ENCODE measurements around the gene PCDHB13. TPM values are rescaled to one million over a fixed set of nuclear protein-coding genes. Genes with fewer than 3 reads are reported as not detected.

PCDHB13 gene
- total RNA-seq, 1 donor from 2014 or later, result 3.0 TPM

DNA sequence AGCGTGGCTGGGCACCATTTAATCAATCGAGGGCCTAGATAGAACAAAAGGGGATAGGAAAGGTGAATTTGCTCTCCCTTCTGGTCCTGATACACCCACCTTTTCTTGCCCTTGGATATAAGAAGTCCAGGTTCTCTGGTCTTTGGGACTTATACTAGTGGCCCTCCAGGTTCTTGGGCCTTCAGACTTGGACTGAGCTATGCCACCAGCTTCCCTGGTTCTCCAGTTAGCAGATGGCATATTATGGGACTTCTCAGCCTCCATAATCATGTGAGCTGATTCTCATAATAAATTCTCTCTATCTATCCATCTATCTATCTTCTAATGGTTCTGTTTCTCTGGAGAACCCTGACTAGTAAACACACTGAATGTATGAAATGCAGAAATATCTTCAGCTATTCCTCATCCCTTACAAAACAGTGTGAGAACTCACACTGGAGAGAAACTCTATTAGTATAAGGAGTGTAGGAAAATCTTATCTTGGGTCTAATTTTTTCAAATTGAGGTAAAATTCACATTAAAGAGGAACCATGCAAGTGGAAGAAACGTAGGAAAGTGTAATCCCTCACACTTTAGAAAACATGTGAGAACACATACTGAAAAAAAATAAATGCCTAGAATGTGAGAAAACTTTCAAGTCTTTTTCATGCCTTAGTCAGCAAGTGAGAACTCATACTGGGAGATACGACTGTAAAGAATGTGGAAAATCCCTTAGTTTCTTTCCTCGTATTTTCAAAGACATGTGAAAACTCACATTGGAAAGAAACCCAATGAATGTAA lies 46.9 kb downstream of the PCDHB13 start:
- no peak for DNase-seq (ENCODE audit: extremely low read depth, low read depth, low spot score)

DNA sequence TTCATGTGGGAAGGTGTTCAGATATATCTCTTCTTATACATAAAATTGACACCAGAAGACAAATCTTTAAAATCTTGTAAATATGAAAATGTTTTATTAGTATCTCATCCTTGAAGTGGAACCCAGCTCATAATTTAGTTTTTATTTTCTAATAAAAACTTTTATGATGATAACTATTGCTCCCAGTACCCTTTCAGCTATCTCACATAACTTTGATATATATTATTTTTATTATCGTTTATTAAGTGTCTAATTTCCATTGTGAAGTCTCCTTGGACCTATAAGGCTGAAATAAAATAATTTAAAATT lies 47.5 kb downstream of the PCDHB13 start:
- DNase-seq (ENCODE audit: extremely low read depth, low read depth, low spot score), result no peak

Other genes with a start within 250 kb of the PCDHB13 start
- gene PCDHAC2, start 247.4 kb upstream of the PCDHB13 start, total RNA-seq, result not detected in 2 replicates
- gene PCDHB1, start 162.5 kb upstream of the PCDHB13 start, total RNA-seq, result not detected in 2 replicates
- gene PCDHB2, start 119.3 kb upstream of the PCDHB13 start, total RNA-seq, result 0.12 and 0.15 TPM in 2 replicates
- gene PCDHB3, start 113.4 kb upstream of the PCDHB13 start, total RNA-seq, result 0.23 and 0.58 TPM in 2 replicates
- 0.10 and 0.53 TPM in 2 replicates for gene PCDHB4, start 92.1 kb upstream of the PCDHB13 start, total RNA-seq
- 2.5 and 4.1 TPM in 2 replicates for gene PCDHB5, start 78.7 kb upstream of the PCDHB13 start, total RNA-seq
- gene PCDHB6, start 63.9 kb upstream of the PCDHB13 start, total RNA-seq, result 0.05 and 0.06 TPM in 2 replicates
- 1.6 and 2.4 TPM in 2 replicates for gene PCDHB7, start 41.3 kb upstream of the PCDHB13 start, total RNA-seq
- 0.34 and 0.88 TPM in 2 replicates for gene PCDHB8, start 36.1 kb upstream of the PCDHB13 start, total RNA-seq
- gene PCDHB16, start 31.5 kb upstream of the PCDHB13 start, total RNA-seq, result 0.05 and 1.1 TPM in 2 replicates
- 0.15 and 0.41 TPM in 2 replicates for gene PCDHB9, start 26.8 kb upstream of the PCDHB13 start, total RNA-seq
- 1.1 and 1.3 TPM in 2 replicates for gene PCDHB10, start 21.6 kb upstream of the PCDHB13 start, total RNA-seq
- gene PCDHB11, start 14.3 kb upstream of the PCDHB13 start, total RNA-seq, result 0.58 and 1.5 TPM in 2 replicates
- 0.19 and 0.58 TPM in 2 replicates for gene PCDHB12, start 5.2 kb upstream of the PCDHB13 start, total RNA-seq
- 1.6 and 6.7 TPM in 2 replicates for gene PCDHB14, start 9.4 kb downstream of the PCDHB13 start, total RNA-seq
- gene PCDHB15, start 31.5 kb downstream of the PCDHB13 start, total RNA-seq, result 0.97 and 1.7 TPM in 2 replicates
- 0.76 TPM in 1 of 2 replicates, not detected in the other for gene SLC25A2, start 90.1 kb downstream of the PCDHB13 start, total RNA-seq
- gene TAF7, start 106.9 kb downstream of the PCDHB13 start, total RNA-seq, result 51.0 and 52.6 TPM in 2 replicates
- 0.39 and 1.2 TPM in 2 replicates for gene PCDHGA1, start 116.6 kb downstream of the PCDHB13 start, total RNA-seq
- 2.6 and 4.1 TPM in 2 replicates for gene PCDHGA2, start 124.8 kb downstream of the PCDHB13 start, total RNA-seq
- 1.6 and 4.0 TPM in 2 replicates for gene PCDHGA3, start 129.9 kb downstream of the PCDHB13 start, total RNA-seq
- 0.82 and 2.3 TPM in 2 replicates for gene PCDHGB1, start 136.2 kb downstream of the PCDHB13 start, total RNA-seq
- gene PCDHGA4, start 141.1 kb downstream of the PCDHB13 start, total RNA-seq, result 5.7 and 9.2 TPM in 2 replicates
- gene PCDHGB2, start 146.1 kb downstream of the PCDHB13 start, total RNA-seq, result 3.8 and 4.7 TPM in 2 replicates
- gene PCDHGA5, start 150.2 kb downstream of the PCDHB13 start, total RNA-seq, result 0.82 and 2.1 TPM in 2 replicates
- gene PCDHGB3, start 156.3 kb downstream of the PCDHB13 start, total RNA-seq, result 2.6 and 5.5 TPM in 2 replicates
- gene PCDHGA6, start 160.0 kb downstream of the PCDHB13 start, total RNA-seq, result 4.5 and 6.6 TPM in 2 replicates
- 3.6 and 5.3 TPM in 2 replicates for gene PCDHGA7, start 168.8 kb downstream of the PCDHB13 start, total RNA-seq
- gene PCDHGB4, start 173.8 kb downstream of the PCDHB13 start, total RNA-seq, result 11.1 and 19.5 TPM in 2 replicates
- gene PCDHGA8, start 178.7 kb downstream of the PCDHB13 start, total RNA-seq, result 0.92 and 2.3 TPM in 2 replicates
- 17.5 and 27.2 TPM in 2 replicates for gene PCDHGB5, start 184.0 kb downstream of the PCDHB13 start, total RNA-seq
- 3.3 and 4.5 TPM in 2 replicates for gene PCDHGA9, start 188.9 kb downstream of the PCDHB13 start, total RNA-seq
- 1.8 and 6.2 TPM in 2 replicates for gene PCDHGB6, start 194.1 kb downstream of the PCDHB13 start, total RNA-seq
- gene PCDHGA10, start 199.1 kb downstream of the PCDHB13 start, total RNA-seq, result 4.0 and 12.4 TPM in 2 replicates
- gene PCDHGB7, start 203.8 kb downstream of the PCDHB13 start, total RNA-seq, result 14.1 and 23.4 TPM in 2 replicates
- gene PCDHGA11, start 207.1 kb downstream of the PCDHB13 start, total RNA-seq, result 12.3 and 17.5 TPM in 2 replicates
- gene PCDHGA12, start 216.6 kb downstream of the PCDHB13 start, total RNA-seq, result 10.5 and 23.0 TPM in 2 replicates

All from glomerular endothelial cell (primary cell).